Panc1 (cell line): ENCODE measurements around the gene ATP6V1D.

ENCODE experiments used
- CTCF ChIP-seq: fragments of 450-650 bp; IDR thresholded peaks from 2 replicates; pipeline ENCODE4 v1.5.1; 2017; ENCODE audit warnings: mild to moderate bottlenecking
- REST ChIP-seq, 2 experiments: IDR thresholded peaks; 2 replicates each; pipeline ENCODE4 v1.6.1; 2011 to 2012; ENCODE audit warnings: low read depth in 2 of 2, control low read depth in 1 of 2, low read length in 1 of 2, mild to moderate bottlenecking in 1 of 2, moderate library complexity in 1 of 2; ENCODE audit not compliant: insufficient read depth in 1 of 2

DNA sequence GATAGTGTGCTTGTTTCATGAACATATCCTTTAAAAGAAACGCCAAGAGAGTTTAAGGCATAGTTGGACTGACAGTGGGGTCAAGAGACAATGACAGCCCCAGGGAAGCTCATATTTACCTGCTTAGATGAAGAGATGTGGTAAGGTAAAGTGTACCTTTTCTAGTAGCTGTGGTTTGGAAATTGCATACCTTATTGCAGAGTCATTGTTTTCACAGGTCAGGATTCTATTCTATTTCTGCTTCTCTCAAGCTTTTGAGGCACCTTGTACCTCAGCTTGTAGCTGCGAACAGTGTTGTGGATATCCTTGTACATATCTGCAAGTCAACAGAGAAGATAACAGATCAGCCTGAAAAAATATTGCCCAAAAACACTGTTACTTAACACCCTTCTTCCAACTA, 47.7 kb downstream of the ATP6V1D start:
- TF ChIP-seq CTCF, result no peak
- TF ChIP-seq REST (IDR thresholded peaks at IDR 0.05; ENCODE audit: insufficient read depth in 1 of 2, low read depth in 2 of 2, low read length in 1 of 2), result no peak
